GM19467 (cell line): ENCODE data around the gene ZBTB33.

Experiments
- ATAC-seq: cut with Tn5 transposase; IDR thresholded peaks from one replicate; pipeline ENCODE4 v1.9.1; 2021; ENCODE audit warnings: mild to moderate bottlenecking, moderate library complexity; ENCODE audit not compliant: unreplicated experiment

The ZBTB33 gene

GRCh38 chrX:120262859-120263708 lies 12.5 kb downstream of the ZBTB33 start:
- no peak for ATAC-seq

GRCh38 chrX:120264341-120264740 lies 13.7 kb downstream of the ZBTB33 start:
- ATAC-seq = no peak

- no peak for ATAC-seq
Measured at GRCh38 chrX:120269373-120270035, 18.9 kb downstream of the ZBTB33 start.

GRCh38 chrX:120270567-120270966 lies 20.0 kb downstream of the ZBTB33 start:
- ATAC-seq = no peak

GRCh38 chrX:120271218-120271617 lies 20.6 kb downstream of the ZBTB33 start:
- no peak for ATAC-seq

GRCh38 chrX:120274145-120274544 lies 23.5 kb downstream of the ZBTB33 start:
- no peak for ATAC-seq

- ATAC-seq = no peak
Measured at GRCh38 chrX:120274958-120275357, 24.3 kb downstream of the ZBTB33 start.

- ATAC-seq = no peak
Measured at GRCh38 chrX:120281021-120281624, 30.5 kb downstream of the ZBTB33 start.

GRCh38 chrX:120281761-120282160 lies 31.1 kb downstream of the ZBTB33 start:
- no peak for ATAC-seq

GRCh38 chrX:120282697-120283096 lies 32.1 kb downstream of the ZBTB33 start:
- no peak for ATAC-seq

- peak; percentile 30 for ATAC-seq
Measured at GRCh38 chrX:120286733-120287512, 36.3 kb downstream of the ZBTB33 start.

- peak; percentile 72 for ATAC-seq
Measured at GRCh38 chrX:120287513-120288112, 37.0 kb downstream of the ZBTB33 start.

GRCh38 chrX:120290107-120290506 lies 39.5 kb downstream of the ZBTB33 start:
- no peak for ATAC-seq

- ATAC-seq = no peak
Measured at GRCh38 chrX:120291211-120291610, 40.6 kb downstream of the ZBTB33 start.

- ATAC-seq = no peak
Measured at GRCh38 chrX:120293015-120293414, 42.4 kb downstream of the ZBTB33 start.

- ATAC-seq = no peak
Measured at GRCh38 chrX:120294651-120295050, 44.0 kb downstream of the ZBTB33 start.

- ATAC-seq = no peak
Measured at GRCh38 chrX:120297923-120298322, 47.3 kb downstream of the ZBTB33 start.

- ATAC-seq = no peak
Measured at GRCh38 chrX:120299928-120300327, 49.3 kb downstream of the ZBTB33 start.

- no peak for ATAC-seq
Measured at GRCh38 chrX:120301497-120301896, 50.9 kb downstream of the ZBTB33 start.

GRCh38 chrX:120301960-120302359 lies 51.3 kb downstream of the ZBTB33 start:
- no peak for ATAC-seq

GRCh38 chrX:120302434-120302833 lies 51.8 kb downstream of the ZBTB33 start:
- ATAC-seq = peak; percentile 94
